Activated gamma-delta T cell (primary cell): ENCODE results near the gene PEX16.
A peak's percentile ranks its signal among the peaks of the same experiment; 100 is the strongest.
"Not testable (repeated sequence)": the region's sequence is repeated elsewhere in the genome, so short reads cannot be mapped to it uniquely, and the experiment has no call there.

Experiments
- DNase-seq: peaks from one replicate; lab custom pipeline; 2025; lab: John Stamatoyannopoulos, UW

PEX16 gene

DNA sequence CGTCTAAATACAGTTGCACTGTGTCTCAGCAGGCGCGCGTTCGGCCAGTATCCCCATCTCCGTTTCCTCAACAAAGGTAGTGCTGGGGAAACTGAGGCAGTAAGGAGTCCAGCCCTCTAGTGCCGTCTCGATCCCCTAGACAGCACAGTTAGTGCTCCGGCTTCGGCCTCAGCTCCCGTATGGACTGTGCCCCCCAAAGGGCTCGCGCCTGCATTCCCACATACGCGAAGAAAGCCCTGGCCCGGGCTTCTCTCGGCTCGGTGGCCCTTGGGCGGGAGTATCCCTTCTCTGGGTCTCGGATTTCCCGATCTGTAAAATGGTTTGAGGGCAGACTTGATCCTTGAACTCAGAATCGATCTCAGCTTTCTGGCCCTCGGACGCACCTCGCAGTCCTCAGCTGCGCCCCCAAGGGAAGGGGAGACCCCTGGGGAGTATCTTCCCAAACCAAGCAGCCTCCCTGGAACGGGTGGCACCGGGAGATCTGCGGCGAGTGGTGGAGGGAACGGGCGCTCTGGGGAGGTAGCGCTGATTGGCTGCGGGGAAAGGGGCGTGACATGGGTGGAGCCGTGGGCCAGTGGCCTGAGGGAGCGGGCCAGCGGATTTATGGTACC is 759 bp upstream of the PEX16 start:
- DNase-seq, result peak; percentile 36

- no peak for DNase-seq
These were observed 423 bp downstream of the PEX16 start for GRCh38 chr11:45917286-45917622.

DNA sequence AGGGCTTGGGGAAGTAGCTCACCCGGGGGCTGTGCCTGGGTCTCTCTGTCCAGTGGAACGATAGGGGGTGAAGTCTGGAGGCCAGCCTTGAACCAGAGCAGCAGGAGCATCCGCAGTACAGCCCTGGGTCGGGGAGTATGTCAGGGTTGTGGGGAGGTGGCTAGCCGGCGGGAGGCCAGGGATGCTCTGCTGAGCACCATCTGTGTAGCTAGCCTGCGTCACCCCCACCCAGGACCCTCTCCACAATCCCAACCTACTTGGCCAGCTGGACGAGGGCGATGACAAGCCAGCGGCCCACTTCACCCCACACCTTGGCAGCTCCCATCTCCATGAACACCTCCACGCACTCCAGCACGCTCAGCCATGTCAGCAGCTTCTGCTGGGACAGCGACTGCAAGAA is 2.2 kb downstream of the PEX16 start:
- DNase-seq, result no peak

GRCh38 chr11:45913942-45914635 is 3.6 kb downstream of the PEX16 start:
- DNase-seq, result no peak

DNA sequence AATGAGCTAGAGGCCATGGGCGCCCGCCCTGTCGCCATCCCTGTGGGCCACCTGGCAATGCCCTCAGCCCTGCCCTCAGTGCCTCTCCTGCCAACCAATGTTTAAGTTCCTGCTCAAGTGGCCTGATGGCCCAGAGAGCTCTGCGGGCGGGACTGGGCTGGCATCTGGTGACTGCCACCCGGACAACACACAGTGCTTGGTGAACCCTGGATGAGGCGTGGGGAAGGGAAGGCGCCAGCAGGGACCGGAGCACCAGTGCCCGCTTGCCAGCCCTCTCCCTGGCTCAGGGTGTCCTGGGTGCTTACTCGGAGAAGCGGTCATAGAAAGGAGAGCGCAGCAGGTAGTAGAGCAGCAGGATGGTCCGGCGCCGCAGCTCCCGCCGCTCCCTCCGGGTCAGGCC is 4.2 kb downstream of the PEX16 start:
- no peak for DNase-seq

- DNase-seq, result no peak
These were observed 7.1 kb downstream of the PEX16 start for GRCh38 chr11:45910623-45911022.

DNA sequence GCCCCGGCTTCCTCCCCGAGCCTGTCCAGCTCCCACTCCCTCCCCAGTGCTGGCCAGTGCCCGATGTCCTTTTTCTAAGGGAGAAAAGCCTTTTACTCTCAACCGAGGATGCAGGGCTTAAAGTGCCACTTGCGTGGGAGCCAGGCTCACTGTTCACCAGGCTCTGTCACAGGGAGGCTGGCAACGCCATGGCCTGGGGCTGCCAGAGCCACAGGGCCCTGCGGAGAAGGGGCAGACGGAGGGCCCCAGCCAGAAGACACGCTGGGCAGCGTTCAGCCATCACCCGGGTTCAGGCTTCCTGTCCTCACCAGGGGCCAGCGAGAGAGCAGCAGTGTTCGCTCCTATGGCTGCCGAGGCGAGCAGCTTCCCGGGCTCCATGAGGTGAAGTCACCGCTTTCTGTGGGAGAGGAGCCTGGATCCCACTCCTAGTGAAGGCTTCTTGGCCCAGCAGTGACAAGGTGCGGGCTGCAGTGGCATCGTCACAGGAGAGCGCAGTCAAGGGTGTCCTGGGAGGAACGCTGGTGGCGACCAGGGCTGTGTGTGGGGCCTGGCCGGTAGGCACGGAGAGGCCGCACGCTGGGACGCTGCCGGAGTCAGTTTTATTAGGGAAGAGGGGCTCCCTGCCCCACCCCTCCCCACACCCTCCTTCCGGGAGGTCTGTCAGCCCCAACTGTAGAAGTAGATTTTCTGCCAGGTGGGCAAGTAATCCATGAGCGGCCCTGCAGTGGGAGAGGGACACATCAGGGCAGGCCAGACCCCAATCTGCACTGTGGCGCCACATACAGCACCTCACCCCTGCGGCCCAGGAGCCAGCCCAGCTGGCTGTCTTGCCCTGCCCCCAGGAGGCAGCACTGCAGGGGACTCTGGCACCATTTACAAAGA is 7.8 kb downstream of the PEX16 start:
- no peak for DNase-seq

- DNase-seq, result no peak
These were observed 9.7 kb downstream of the PEX16 start for GRCh38 chr11:45907911-45908370.

- DNase-seq, result no peak
These were observed 10.6 kb downstream of the PEX16 start, which contains the start of gene FREY1 for GRCh38 chr11:45906965-45907611. Gene FREY1, minus strand, starts transcription at chr11:45907271. Its CDS starts 26 bp downstream, at chr11:45907245.

DNA sequence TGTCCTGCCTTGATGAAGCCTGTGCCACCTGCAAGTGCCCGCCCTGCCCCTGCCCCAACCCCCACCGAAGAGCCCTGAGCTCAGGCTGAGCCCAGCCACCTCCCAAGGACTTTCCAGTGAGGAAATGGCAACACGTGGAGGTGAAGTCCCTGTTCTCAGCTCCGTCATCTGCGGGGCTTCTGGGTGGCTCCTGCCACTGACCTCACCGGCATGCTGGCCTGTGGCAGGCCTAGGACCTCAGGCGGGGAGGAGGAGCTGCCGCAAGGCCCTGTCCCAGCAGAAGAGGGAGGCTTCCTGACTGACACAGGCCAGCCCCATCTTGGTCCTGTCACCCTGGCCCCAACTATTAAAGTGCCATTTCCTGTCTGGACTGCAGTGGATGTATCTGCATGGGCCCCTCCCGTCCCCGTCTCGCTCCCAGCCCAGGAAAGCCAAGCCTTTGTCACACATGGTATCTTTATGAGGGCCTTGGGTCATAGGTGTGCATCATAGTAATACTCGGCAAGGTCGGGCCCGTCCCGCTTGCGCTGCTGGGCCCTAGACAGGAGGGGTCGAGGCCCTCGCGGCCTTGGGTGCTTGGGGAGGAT is 11.5 kb downstream of the PEX16 start:
- no peak for DNase-seq

GRCh38 chr11:45905576-45905975 is 12.1 kb downstream of the PEX16 start:
- DNase-seq, result not testable (repeated sequence)

DNA sequence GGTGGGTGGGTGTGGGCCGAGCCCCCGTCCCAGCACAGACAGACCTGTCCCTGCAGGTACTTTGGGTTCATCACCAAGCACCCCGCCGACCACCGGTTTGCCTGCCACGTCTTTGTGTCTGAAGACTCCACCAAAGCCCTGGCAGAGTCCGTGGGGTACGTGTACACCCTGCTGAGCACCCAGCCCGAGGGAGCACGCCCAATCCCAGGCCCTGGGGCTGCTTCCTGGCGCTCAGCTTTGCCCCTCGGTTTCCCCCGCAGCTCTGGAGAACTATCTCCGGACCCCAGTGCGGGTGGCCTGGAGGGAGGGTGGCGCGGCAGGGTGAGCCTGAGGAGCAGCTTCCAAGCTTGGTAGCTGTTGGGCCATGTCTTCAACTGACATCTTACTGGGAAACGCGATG is 12.6 kb downstream of the PEX16 start:
- DNase-seq, result no peak

DNA sequence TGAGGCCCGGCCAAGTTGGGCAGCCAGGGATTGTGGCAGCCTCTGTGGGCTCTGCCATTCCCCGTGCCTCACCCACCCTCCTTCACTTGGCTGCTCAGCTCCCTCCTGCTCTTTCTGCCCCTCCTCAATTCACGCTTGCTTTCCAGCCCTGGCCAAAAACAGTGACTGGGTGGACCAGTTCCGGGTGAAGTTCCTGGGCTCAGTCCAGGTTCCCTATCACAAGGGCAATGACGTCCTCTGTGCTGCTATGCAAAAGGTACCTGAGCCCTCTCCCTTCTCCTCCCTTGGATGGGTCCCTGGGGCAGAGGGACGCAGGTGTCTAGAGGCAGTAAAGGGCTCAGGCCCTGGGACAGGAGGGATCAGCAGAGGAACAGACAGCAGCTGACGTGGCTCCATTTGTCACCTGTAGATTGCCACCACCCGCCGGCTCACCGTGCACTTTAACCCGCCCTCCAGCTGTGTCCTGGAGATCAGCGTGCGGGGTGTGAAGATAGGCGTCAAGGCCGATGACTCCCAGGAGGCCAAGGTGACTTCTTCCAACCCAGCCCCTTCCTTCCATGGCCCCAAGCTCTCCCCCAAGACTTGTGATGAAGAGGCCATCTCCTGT is 13.3 kb downstream of the PEX16 start:
- DNase-seq, result no peak

GRCh38 chr11:45902452-45903380 is 15.0 kb downstream of the PEX16 start:
- no peak for DNase-seq

- DNase-seq, result no peak
These were observed 16.1 kb downstream of the PEX16 start for GRCh38 chr11:45901626-45902025.

DNA sequence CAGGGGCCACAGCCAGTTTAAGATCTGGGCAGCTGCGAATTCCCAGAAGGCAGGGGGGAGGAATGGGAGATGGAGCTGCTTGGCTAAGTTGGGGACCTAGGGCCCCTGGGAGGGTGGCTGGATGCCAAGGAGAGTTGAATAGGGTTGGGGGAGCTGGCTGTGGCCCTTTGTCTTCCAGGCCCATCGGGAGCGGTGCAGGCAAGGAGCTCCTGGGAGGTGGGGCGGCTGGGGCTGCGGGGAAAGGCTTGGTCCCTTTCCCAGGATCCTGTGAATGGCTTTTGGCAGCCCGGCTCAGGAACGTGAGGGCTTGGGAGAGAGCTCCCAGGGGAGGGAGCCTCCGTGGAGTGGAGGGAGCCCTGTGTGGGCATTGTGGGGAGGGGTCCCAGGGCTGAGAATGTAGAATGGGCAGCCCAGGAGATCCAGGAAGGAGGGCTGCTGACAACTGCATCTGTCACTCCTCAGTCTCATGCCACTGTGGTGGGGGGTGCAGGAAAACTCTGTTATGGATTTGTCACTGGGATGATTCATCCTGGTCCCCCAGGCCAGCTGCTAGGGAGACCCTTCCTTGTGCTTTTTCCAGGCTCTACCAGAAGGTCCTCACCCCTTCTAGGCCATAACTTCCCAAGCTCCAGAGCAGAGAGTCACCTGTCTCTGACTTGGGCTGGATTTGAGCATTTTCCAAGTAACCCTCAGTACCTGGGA is 16.6 kb downstream of the PEX16 start:
- no peak for DNase-seq

- not testable (repeated sequence) for DNase-seq
These were observed 17.4 kb downstream of the PEX16 start for GRCh38 chr11:45900175-45900800.

DNA sequence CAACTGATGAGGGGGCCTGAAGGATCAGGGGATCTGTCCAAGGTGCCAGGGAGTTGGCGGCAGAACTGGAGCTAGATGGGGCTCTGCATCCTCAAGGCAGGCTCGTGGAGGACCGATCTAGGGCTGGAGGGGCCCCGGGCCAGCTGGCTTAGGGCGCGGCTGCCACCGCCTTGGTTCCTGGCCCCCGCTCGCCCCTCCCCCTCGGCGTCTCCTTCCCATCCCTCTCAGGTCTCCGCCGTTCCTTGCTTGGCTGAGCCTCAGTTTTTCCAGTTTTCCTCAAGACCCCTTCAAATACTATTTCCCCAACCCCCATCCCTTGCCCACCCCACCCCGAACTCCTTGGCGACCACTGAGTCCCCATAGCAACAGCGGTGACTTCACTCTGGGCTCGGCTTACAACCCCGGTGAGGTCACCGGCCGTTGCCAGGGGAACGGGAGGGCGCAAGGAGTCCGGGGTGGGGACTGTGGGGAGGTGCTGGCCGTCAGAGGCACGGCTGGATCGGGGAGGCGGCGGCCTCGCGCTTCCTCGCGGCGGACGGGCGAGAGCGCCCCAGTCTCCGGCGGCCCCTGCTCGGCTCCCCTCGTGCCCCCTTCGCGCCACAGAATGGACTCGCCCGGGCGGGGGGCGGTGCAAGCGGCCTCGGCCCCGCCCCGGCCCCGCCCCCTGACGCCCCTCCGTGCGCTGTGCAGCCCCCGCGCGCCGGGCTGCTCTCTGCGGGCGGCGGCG is 18.1 kb downstream of the PEX16 start:
- DNase-seq, result peak; percentile 59

- DNase-seq, result no peak
These were observed 18.6 kb downstream of the PEX16 start for GRCh38 chr11:45899086-45899447.
